Glomerular endothelial cell (primary cell): Measurements from ENCODE around the gene TSC22D2. TPM values are rescaled to one million over a fixed set of nuclear protein-coding genes. Genes with fewer than 3 reads are reported as not detected.

Experiments
- DNase-seq: peaks from one replicate; pipeline ENCODE4 v3.0.0-alpha.2; 2011; ENCODE audit warnings: low read depth, low spot score; ENCODE audit errors: extremely low read depth
- total RNA-seq: library from RNA; depleted of rRNA; stranded (reverse); fragments of >200 nt; gene quantifications from 2 replicates; pipeline ENCODE4 v1.2.3, GENCODE V29; 2015

The TSC22D2 gene
- 20.7 and 25.9 TPM in 2 replicates for total RNA-seq

DNA sequence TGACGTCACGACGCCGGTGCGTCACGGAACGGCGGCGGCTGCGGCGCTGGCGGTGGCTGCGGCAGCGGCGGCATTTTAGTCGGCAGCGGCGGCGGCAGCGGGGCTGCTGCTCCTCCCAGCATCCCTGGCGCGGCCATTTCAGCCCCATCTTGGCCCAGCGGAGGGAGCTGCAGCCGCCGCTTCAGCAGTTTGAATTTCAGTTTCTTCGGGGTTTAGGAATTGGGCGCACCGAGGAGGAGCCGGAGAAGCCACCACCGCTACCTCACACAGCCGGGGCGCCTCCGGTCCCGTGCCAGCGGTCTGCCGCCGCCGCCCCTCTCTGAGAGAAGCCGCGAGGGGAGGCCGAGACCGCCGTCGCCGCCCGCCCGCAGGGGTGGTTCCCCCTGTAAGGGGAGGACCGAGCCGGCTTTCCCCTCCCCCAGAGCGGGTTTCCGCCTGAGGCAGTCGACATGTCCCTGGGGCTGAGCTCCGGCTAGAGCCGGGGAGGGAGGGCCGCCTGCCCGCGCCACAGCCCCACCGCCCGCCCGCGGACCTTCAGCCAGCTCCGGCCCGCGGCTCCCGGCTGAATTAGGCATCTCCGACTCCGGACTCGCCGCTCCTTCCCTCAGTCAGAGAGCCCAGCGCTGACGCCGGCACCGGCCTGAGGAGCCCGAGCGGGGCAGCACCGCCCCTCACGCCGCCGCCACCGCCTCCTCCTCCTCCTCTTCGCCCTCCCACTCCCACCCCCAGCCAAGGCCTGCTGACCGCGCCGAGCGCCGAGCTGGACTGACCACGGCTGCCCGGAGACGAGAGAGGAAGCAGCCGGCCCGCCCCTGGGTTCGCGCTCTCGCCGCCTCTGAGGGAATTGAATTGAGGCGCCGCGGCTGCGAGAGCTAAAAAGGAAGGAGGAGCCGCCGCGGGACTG lies at the start of gene TSC22D2:
Gene TSC22D2, plus strand, starts transcription at position 78 of the 904 bp plus-strand sequence. CDS start 1,053 bp downstream, outside the sequence.
- DNase-seq: no peak

DNA sequence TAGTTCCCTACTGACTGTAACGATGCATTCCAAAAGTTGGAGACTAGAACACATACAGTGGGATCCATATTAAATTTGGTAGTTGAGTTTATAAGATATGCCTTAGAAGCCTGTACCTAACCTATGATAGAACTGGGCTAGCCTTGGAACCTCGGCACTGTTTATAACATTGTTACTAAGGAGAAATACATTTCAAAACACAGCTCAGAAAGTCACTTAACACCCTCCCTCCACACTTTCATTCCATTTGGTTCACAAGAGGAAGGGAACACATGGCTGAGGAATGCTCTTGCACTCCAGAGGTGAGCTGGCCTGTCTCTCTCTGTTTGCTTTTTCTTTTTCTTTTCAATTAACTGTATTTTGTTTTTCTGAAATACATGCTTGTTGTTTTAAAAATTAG lies 48.7 kb upstream of the TSC22D2 start:
- DNase-seq: no peak

DNA sequence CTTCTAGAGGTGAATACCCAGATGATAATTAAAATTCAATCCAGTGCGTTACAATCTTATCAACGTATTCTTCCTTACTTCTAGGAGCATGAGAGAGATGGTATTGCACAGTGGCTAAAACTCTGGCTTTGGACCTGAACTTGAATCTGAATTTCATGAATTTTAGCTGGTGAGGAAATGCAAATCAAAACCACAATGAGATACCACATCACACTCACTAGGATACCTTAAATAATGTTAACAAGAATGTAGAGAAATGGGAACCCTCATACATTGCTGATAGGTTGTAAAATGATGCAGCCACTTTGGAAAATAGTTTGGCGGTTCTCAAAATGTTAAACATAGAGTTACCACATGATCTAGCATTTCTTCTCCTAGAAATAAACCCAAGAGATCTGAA lies 47.1 kb upstream of the TSC22D2 start:
- no peak for DNase-seq

DNA sequence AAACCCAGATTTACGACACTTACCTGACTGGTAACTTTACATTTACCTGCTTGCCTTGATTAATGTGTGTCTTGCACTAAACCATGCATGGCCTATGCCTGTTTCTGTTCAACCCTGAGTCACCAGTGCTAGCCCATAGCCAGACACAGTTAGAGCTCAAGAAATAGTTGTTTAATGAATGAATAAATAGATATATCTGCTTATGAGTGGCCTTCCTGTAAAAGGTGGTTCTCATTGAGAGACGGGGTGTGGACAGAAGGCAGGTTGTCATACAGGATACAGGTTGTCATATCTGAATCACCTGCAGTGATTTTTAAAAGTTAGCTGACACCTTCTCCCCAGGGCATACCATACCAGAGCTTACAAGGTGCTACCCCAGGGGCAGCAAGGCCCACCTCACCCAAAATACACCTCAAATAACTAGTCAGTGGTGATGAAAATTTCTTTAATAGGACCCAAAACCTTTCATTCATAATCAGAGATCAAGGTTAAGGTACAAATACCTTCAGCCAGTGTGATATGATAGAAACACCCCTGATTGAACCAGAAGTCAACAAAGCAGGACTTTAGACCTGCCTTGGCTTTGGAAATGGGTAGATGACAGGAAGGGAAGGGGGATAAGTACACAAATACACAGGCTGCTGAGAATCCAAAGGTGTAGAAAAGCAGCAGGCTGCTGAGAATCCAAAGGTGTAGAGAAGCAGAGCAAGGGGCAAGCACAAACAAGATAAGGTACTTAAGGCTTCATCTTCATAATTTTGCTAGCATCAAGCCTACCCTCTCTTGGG lies 45.4 kb upstream of the TSC22D2 start:
- no peak for DNase-seq

DNA sequence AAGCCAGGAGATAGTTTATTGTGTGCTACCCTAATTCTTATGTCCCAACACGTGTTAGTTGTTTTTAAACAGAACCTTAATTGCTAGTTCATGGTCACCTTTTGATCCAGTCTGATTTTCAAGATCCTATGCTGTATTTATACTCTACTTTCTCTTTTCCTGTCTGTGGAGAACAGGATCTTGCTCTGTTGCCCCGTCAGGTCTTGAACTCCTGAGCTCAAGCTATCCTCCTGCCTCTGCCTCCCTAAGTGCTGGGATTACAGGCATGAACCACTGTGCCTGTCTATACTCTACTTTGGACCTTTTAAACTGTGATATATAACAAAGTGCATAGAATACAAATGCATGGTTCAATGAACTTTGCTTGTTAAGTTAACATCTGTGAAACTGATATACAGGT lies 44.7 kb upstream of the TSC22D2 start:
- DNase-seq: no peak

DNA sequence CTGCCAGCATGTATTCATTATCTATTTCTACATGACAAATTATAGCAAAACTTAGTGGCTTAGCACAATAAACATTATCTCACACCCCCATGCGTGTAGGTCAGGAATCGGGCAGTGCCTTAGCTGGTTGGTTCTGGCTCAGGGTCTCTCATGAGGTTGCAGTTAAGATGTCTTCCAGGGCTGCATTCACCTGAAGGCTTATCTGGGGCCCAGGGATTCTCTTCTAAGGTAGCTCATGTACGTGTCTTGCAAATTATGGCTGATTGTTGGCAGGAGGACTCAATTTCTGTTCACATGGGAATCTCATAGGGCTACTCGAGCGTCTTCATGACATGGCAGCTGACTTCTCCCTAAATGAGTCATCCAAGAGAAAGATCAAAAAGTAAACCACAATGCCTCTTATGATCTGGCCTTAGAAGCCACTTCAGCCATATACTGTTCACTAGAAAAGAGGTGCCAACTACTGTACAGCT lies 42.9 kb upstream of the TSC22D2 start:
- DNase-seq: no peak

DNA sequence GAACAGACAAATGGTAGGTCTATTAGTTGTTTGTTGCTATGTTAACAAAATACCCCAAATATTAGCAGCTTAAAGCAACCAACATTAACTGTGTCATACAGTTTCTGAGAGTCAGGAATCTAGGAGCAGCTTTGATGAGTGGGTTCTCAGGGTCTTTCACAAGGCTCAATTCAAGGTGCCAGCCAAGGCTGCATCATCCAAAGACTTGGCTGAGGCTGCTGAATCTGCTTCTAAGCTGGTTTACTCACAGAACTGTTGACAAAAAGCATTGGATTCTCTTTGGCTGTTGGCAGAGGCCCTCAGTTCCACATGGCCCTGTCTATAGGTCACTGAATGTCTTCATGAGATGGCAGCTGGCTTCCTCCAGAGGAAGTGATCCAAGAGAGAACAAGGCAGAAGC lies 40.3 kb upstream of the TSC22D2 start:
- DNase-seq: no peak

DNA sequence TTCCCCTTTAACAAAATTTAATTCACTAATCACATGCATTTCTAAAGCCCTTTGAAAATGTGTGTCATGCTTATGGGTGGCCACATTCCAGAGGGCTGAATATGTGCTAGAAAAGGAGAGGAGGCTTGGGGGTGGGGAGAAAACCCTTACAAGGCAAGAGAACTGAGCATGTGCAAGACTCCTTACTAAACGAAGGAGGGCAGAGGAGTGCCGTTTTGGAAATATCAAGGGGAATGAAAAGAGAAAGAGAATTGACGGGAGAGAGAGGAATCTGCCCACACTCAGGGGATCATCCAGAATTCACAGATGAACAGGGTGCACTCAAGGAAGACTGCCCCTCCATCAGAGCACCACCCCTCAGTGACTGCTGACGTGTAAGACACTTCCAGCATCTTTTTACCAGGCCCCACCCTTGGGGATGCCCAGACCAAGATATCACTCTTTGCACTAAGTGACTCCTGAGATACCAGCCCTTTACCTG lies 37.9 kb upstream of the TSC22D2 start:
- DNase-seq: no peak

DNA sequence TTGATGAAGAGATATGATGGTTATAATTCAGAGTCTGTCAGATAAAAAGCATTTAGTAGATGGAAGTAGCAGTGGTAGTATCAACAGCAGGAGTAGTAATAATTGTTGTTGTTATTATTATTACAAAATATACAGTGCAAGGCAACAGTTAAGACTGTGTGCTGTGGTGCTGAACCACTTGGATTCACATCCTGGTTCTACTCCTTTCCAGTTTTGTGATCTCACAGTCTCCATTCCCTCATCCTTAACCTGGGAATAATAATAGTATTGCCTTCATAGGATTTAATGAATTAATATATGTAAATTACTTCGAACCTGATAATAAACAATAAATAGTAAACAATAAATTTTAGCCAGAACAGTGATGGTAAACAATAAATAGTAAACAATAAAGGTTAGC lies 37.1 kb upstream of the TSC22D2 start:
- DNase-seq: no peak

DNA sequence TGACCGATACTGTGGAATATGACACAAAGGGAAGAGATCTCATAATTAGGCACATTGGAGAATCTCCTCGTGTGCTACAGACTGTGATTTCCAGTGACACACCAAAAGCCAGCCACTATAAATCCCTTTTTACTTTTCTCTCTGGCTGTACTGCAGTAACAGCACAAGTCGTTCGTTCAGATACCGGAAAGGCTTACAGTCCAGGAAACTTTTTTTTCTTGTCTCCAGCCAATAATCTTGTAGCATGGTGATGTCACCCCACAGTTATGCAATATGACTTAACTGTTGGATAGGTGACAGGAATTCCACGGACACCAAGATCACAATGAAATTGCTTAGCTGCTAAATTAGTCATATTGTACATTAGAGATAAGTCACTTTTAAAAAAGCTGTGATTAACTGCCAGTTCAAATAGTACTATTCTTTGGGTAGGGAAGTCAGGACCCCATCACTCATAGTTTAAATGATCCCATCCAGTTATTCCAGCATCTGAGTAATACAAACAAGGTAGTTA lies 36.3 kb upstream of the TSC22D2 start:
- DNase-seq: peak; percentile 100

DNA sequence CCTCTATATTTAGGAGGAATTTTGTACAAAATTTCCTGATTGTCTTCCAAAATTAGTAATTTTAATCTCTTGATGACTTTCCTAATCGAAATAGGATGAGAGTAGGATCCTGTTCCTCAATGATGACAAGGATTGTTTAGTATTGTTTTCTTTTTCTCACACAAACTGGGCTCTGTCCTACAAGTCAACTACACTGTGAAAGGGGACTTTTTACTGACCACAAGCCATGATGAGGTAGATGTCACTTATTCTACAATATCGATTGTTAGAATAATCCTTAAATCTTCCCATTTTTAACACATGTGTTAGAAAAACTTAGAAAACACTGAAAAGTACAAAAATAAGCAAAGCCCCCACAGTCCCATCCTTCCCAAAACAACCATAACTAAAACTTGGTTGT lies 35.8 kb upstream of the TSC22D2 start:
- no peak for DNase-seq

DNA sequence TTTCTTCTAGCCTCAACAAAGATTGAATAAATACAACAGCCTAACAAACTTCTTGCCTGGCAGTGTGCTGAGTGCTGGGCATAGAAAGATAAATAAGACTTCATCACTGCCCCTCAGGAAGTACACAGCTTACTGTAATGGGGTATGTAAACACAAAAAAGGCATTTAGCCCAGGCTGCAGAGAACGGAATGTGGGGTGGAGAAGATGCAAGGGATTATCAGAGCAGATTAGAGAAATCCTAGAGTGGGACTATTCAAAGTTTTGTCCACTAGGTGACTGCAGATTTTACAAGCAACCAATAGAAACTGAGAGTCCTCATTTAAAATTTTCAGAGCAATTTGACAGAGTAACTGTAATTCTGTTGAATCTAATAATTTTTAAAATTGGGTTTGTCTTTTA lies 35.4 kb upstream of the TSC22D2 start:
- DNase-seq: no peak

DNA sequence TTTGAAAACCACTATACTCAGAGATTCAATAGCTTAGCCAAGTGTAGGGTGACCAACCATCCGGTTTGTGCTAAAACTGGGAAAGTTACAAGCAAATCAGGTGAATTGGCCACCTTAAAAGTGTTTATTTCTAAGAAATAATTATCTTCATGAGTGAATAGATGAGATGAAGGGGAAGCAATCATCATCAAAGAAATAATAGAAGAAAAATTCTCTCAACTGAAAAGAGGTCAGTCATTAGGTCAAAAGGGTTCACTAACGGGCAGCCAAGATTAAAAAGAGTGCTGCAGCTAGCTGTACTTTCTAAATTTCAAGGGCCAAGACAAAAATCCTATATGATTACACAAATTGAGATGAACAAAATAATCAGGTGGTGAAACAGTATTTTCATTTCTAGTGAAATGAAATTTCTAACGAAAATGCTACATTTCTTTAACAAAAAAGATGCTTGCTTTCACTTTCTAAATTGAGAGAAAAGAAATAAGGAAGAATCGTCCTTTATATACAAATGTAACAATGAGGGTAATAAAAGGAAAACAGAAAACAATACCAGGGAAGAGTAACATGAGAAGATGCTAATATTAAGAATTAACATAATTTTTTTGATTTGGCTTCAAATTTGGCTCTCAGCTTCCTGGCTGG lies 34.7 kb upstream of the TSC22D2 start:
- no peak for DNase-seq

DNA sequence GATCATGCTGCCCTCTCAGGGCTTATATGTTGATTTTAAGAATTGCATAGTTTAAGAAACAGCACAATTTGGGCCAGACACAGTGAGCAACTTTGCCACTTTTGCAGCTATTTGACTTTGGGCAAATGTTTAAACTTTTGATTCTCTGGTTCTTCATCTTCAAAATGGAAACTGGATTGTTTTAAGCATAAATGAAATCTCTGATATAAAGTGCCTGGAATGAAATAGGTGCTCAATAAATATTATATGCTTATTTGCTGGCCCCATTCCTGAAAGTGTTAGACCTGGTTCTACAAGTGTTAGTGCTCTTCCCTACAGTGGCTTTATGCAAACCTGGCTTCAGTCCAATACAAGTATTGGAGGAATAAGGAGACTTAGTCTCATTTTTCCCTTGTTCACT lies 33.1 kb upstream of the TSC22D2 start:
- DNase-seq: no peak

DNA sequence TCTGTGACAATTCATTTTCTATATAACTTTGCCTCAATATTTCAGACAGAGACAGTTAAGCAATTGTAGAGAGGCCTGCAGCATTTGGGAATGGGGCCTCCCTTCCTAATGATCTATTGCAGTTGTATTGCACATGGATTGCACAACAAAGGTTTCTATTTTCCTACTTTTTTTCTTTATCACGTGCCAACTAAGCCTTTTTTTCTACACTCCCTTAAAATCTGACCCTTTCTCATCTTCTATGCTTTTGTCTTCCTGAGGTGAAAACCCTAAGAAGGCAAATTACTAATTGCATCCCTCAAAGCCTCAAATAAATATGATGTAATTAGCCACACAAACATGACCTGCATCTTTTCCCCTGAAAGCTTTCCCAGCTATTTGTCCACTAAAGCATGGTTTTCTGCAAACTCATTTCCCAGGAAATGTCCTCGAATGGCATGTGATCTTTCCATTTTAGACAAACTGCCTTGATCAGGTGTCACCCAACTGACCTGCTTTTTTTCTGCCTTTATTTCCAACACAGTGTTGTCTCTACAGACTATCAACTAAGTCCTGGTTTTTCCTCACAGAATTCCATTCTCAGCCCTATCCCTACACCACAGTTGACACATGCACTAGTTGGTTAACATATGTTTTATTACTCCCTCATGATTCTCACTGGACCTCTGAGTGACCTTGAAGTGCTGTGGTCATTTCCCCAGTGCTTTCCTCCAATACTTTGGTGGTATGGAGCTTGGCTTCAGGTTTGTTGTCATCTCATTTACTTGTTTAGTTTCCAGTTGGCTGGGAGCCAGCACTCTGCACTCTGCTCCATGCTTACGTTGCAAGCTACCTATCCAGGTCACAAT lies 31.9 kb upstream of the TSC22D2 start:
- peak; percentile 14 for DNase-seq

DNA sequence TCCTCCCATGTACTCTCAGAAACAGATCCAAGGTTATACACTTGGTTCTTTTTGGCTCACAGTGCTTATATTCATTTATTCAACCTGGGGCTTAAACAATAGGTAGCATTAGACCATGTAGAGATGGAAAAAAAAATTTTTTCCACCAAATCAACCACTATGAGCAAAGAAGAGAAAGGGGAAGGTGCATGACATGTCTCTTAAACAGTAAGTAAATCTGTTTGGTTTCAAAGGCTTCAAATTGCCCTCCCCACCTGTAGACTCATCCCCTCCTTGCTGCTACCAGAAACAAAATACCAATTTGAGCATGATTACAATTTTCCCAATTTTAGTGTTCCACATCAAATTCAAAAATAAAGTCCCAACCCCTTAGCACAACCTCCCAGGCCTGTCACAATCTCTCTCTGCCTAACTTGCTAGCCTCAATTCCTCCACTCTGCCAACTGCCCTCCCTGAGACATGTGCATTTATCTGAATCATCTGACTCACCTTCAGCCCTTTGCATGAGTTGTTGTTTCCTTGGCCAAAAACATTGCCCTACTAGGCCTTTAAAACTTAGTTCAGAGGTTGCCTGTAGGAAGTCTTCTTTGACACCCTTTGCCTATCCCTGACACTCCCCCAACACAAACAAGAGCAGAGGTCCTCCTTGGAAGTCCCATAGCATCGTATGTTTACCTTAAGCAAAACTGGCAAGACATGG lies 30.3 kb upstream of the TSC22D2 start:
- DNase-seq: no peak

DNA sequence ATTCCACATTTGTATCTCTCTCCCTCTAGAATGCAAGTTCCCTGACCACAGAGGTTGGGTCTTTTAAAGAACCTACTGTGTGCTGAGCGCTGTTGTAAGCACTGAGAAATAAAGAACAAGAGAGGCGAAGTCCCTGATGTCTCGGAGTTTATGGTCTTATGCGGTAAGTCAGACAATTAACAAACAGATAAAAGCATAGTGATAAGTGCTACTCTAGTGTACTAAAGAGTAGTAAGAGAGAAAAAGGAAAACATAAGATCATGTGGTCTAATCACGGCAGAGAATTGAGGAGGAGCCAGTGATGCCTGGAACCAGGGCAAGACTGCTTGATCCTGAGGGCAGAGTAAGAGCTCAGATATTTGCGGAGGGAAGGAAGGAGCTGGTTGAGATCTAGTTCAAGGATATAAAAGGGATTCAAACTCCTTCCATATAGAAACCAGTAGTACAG lies 29.8 kb upstream of the TSC22D2 start:
- DNase-seq: no peak

DNA sequence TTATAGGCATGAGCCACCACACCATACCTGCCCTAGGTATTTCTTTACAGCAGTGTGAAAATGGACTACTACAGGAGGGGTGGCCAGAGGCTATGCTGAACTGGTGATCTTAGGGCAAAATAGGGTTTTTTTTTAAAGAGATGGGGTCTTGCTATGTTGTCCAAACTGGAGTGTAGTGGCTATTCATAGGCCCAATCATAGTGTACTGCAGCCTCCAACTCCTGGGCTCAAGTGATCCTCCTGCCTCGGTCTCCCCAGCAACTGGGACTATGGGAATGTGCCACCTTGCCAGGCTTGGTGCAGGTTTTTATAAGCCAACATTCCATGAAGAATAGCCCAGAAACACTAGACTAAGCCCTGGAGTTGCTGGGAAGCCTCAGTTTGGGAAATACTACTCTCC lies 28.6 kb upstream of the TSC22D2 start:
- DNase-seq: no peak
